Mucosa of descending colon (tissue), 3 donors: ENCODE data around the gene ITPKB. TPM values are rescaled to one million over a fixed set of nuclear protein-coding genes. Genes with fewer than 3 reads are reported as not detected.

Experiments
- ATAC-seq: fragments of 200-7000 bp; cut with Tn5 transposase; one replicate; pipeline ENCODE4 v1.9.1; 2020; ENCODE audit warnings: mild to moderate bottlenecking, moderate library complexity
- DNase-seq, 3 donors: peaks; one replicate each; pipeline ENCODE4 v3.0.0-alpha.2; 2020
- H3K36me3 ChIP-seq: fragments of 200-600 bp; one replicate; pipeline ENCODE4 v1.8.0; 2021; ENCODE audit warnings: low read depth, mild to moderate bottlenecking
- H3K4me1 ChIP-seq: fragments of 200-600 bp; one replicate; pipeline ENCODE4 v1.8.0; 2021; ENCODE audit warnings: low read depth, mild to moderate bottlenecking
- H3K4me3 ChIP-seq: fragments of 200-600 bp; one replicate; pipeline ENCODE4 v1.8.0; 2021; ENCODE audit warnings: mild to moderate bottlenecking
- H3K9me3 ChIP-seq: fragments of 200-600 bp; one replicate; pipeline ENCODE4 v1.8.0; 2021; ENCODE audit warnings: mild to moderate bottlenecking
- intact Hi-C, 2 donors: fragments of 100-400 bp; cut with DNase I in 1 of 2; cut with micrococcal nuclease in 1 of 2; formaldehyde crosslinking; loops; one replicate each; pipeline versions ENCODE4 v1.11.0 to v1.11.1; 2022; cut with DNase I, micrococcal nuclease
- total RNA-seq, 3 donors: library from RNA; stranded (reverse); fragmentation: NEBNext Ultra II Directional in 2 of 3; extraction: Animal tissue kit (Norgen Biotek cat#: 25700) in 2 of 3; gene quantifications; one replicate each; pipeline versions ENCODE4 v1.2.1 to v1.2.4, GENCODE V29; 2021 to 2023
- TF ChIP-seq, protein P1 (sequence below): fragments of 200-600 bp; IDR thresholded peaks from one replicate; pipeline ENCODE4 v1.8.0; 2022; ENCODE audit warnings: antibody characterized with exemption, mild to moderate bottlenecking
- donor health status: DM: no; HTN: no; CAD: no; lungs with moderate emphysema.
- donor health status: DM: no; HTN: no; CAD: no.
- donor health status: DM: no; HTN: yes; CAD: no.

ITPKB gene
- total RNA-seq, 3 donors from 2014 or later = 9.5 to 90.3 (median 11.7) TPM

DNA sequence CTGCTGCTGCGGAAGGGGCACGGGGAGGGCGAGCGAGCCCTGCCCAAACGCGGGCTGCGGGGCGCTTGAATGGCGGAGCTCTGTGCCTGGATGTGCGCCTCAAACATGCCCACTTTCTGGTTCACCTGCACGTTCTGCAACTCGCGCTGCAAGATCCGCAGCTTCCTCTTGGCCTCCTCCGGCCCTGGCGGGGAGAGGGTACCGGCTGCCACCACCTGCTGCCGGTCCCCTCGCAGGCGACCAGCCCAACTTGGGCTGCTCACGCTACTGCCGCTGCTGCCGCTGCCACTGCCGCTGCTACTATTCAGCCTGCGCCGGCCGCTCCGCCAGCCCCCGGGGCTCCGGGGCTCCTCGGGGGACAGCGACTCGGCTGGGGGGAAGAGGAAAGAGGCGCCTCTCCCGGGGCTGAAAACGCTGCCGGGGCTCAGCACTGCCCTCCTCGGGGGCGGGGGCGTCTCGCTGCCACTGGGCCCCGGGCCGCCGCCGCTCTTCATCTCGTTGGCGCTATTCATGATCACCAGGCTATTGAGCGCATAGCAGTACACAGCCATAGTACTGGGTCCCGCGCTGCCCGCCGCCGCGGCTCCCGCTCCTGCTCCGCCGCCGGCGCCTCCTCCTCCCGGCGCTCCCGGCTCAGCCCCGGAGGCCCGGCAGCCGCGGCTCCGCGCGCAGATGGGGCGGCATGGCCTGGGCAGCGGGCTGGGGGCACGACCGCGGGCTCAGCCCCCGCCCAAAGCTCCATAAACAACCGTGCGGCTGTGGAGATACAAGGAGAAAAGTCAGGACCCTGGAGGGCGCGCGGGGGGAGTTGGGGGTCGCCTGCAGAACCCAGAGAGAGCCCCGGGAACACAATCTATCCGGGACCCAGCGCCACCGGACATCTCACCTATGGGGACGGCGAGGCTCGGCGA lies 1.9 kb downstream of the ITPKB start:
- DNase-seq (peak; percentile 51 to 69 (median 57)), ATAC-seq (peak; percentile 46)
- H3K9me3 ChIP-seq = no peaks in the 10 kb centered on the region
- intact Hi-C loops = loop anchor here in 1 of 2 donors (10.0 kb wide), 2 partner anchors 82 to 88 kb away; no protein-coding TSS in a partner anchor
- no peaks in the 10 kb centered on the region for H3K36me3 ChIP-seq
- TF ChIP-seq, protein P1, sequence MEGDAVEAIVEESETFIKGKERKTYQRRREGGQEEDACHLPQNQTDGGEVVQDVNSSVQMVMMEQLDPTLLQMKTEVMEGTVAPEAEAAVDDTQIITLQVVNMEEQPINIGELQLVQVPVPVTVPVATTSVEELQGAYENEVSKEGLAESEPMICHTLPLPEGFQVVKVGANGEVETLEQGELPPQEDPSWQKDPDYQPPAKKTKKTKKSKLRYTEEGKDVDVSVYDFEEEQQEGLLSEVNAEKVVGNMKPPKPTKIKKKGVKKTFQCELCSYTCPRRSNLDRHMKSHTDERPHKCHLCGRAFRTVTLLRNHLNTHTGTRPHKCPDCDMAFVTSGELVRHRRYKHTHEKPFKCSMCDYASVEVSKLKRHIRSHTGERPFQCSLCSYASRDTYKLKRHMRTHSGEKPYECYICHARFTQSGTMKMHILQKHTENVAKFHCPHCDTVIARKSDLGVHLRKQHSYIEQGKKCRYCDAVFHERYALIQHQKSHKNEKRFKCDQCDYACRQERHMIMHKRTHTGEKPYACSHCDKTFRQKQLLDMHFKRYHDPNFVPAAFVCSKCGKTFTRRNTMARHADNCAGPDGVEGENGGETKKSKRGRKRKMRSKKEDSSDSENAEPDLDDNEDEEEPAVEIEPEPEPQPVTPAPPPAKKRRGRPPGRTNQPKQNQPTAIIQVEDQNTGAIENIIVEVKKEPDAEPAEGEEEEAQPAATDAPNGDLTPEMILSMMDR = no peak
- H3K4me1 ChIP-seq = peaks cover 14% of the 10 kb centered on the region
- H3K4me3 ChIP-seq = peak overlapping the region; percentile 57

DNA sequence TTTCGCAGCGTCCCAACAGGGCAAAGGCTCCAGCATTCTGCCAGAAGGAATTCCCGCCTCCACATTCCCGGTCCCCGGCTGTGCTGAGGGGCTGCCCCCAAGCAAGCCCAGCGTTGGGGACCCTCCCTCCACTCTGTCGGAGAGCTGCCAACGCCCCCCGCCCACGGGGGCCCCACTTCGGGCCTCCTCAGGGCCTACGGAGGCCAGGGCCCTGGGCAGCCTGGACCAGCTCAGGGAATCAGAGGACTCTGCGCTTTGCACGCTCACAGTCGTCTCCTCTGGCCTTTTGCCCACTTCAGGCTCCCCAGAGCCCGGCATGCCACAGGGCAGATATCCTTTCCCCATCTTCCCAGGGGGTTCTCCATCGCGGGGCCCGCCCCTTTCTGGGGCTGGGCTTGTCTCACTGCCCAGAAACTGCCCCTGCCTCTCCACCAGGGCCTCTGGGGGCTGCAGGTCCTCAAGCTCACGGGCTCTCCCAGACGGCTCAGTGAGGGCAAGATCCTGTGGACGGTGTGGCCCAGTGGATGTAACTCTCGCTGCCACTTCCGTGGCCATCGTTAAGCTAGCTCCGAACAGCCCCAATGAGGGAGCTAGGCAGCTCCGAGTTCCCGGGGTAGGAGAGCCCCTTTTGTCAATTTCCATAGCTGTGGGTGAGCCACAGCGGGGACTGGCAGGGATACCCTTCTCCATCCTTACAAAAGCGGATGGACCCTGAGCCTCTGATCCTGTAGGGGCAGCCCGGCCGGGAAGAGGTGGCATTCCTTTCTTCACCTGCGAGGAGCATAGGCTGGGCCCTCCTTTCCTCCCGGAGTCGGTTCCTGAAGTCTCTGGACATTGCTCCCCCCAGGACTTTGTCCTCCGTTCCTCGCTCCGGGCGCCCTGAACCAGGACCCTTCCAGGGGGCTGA lies 2.8 kb downstream of the ITPKB start:
- peaks cover 14% of the 10 kb centered on the region for H3K4me1 ChIP-seq

DNA sequence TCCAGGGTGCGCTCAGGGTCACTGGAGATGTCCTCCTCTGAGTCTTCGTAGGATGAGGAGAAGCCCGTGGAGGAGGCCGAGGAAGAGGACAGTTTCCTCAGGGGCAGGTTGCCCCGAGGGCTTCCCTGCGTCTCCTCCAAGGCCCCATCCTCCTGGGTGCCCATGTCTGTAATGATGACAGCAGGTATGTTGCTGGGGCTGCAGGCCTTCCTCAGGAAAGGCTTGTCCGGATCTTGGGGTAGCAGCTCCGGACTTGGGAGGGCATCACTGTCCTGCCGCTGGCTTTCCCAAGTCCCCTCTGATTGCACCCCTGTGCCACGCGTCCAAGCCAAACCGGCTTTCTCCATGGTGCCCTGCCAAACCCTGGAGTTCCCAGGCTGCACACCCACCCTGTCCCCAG lies 3.5 kb downstream of the ITPKB start:
- DNase-seq = no peak
- intact Hi-C loops = loop anchor here in 1 of 2 donors (10.0 kb wide), 2 partner anchors 81 to 89 kb away; no protein-coding TSS in a partner anchor
- Histone ChIP-seq H3K36me3 (no peaks in the 10 kb centered on the region), H3K4me1 (peaks cover 14% of the 10 kb centered on the region), H3K4me3 (no peak overlapping the region), H3K9me3 (no peaks in the 10 kb centered on the region)
- ATAC-seq = no peak
- TF ChIP-seq, protein P1 = no peak

More for the DNA sequence above, 2.8 kb downstream of the ITPKB start:
- Histone ChIP-seq H3K4me3 (no peak overlapping the region), H3K9me3 (no peaks in the 10 kb centered on the region), H3K36me3 (no peaks in the 10 kb centered on the region)
- TF ChIP-seq, protein P1 = no peak
- DNase-seq (peak in 1 of 3 donors; percentile 45), ATAC-seq (no peak)
- intact Hi-C loops = loop anchor here in 1 of 2 donors (10.0 kb wide), 2 partner anchors 81 to 89 kb away; no protein-coding TSS in a partner anchor

DNA sequence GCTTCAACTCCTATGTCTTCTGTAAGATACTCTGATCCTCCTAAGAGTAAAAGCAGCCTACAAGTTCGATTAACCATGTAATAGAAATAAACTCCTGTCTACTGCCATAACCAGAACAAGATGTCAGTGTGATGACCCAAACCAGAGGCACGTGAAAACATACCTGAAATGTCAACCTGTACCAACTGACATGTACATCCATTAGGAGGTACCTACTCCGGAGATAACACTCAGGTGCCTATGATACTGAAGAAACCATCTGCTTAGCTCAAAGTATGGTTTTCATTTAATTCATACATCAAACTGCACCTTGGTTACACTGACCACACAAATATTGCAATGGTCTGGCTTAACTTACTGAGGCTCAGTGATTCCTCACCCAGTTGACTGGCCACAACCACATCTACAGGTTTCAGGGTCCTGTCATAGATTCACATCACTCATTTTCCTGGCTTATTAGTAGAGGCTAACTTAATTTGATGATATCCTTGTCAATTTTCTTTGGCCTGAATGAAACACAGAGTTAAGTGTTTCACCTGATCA lies 4.4 kb downstream of the ITPKB start:
- H3K9me3 ChIP-seq = no peaks in the 10 kb centered on the region
- TF ChIP-seq, protein P1 = no peak
- intact Hi-C loops = loop anchor here in 1 of 2 donors (10.0 kb wide), 2 partner anchors 80 to 90 kb away; no protein-coding TSS in a partner anchor
- DNase-seq (no peak), ATAC-seq (no peak)
- no peak overlapping the region for H3K4me3 ChIP-seq
- H3K36me3 ChIP-seq = no peaks in the 10 kb centered on the region
- H3K4me1 ChIP-seq = peaks cover 10% of the 10 kb centered on the region

DNA sequence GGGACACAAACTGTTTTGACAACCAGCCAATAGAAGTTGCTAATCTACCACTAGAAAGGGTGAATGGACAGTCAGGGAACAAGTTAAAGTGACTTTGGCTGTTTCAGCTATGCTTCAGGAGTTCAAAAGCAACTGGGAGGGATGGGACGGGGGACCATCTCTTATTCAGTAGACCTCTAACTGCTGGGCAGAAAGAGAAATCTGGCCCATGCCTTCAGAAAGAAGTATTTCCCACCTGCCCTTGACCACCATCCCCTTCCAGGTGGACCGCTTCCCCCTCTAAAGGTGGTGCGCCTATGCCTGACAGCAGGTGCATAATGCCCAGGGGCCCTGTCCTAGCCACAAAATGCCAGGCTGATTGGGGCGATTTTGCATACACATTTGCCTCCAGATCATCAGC lies 5.2 kb downstream of the ITPKB start:
- Histone ChIP-seq H3K4me3 (no peak overlapping the region), H3K9me3 (no peaks in the 10 kb centered on the region), H3K36me3 (no peaks in the 10 kb centered on the region), H3K4me1 (peaks cover 6% of the 10 kb centered on the region)
- TF ChIP-seq, protein P1 = no peak
- intact Hi-C loops = loop anchor here in 1 of 2 donors (10.0 kb wide), 2 partner anchors 79 to 91 kb away; no protein-coding TSS in a partner anchor
- DNase-seq = no peak
- ATAC-seq = no peak
